ENCODE measurements around the gene PDS5A.
A peak's percentile ranks its signal among the peaks of the same experiment; 100 is the strongest.
"Not testable (repeated sequence)": the region's sequence is repeated elsewhere in the genome, so short reads cannot be mapped to it uniquely, and the experiment has no call there.

Gene PDS5A

GRCh38 chr4:39998659-39999345, 21.1 kb upstream of the PDS5A start:
- Histone ChIP-seq H3K27ac (ENCODE audit: low read depth, low read length) (no peak overlapping the region), H2BK12ac (ENCODE audit: low read length) (no peak overlapping the region), H3K4me2 (ENCODE audit: low read length) (no peak overlapping the region), H3K4me3 (ENCODE audit: low read depth, low read length) (no peak overlapping the region), H3K79me1 (ENCODE audit: low read length) (no peaks in the 10 kb centered on the region), H2BK120ac (ENCODE audit: insufficient read depth, low read length, poor library complexity) (no peak overlapping the region), H3K18ac (ENCODE audit: low read length) (no peak overlapping the region), H3K79me2 (ENCODE audit: control insufficient read depth, insufficient read depth, low read length, poor library complexity) (no peaks in the 10 kb centered on the region), H3K9me3 (ENCODE audit: insufficient read depth, low read depth, low read length) (no peaks in the 10 kb centered on the region), H4K8ac (ENCODE audit: low read depth, low read length) (no peak overlapping the region), H3K4me1 (ENCODE audit: control insufficient read depth in 1 of 2, insufficient read depth in 2 of 2, low read length in 2 of 2) (no peaks in the 10 kb centered on the region), H3K4ac (ENCODE audit: low read depth, low read length) (no peak overlapping the region), H2BK5ac (ENCODE audit: low read depth, low read length, poor library complexity) (no peak overlapping the region), H3K27me3 (ENCODE audit: insufficient read depth, low read length) (no peaks in the 10 kb centered on the region), H3K36me3 (ENCODE audit: control insufficient read depth in 1 of 2, insufficient read depth in 2 of 2, low read length in 2 of 2) (no peaks in the 10 kb centered on the region), H4K91ac (ENCODE audit: low read depth, low read length) (no peak overlapping the region), H4K12ac (ENCODE audit: low read depth, low read length) (no peak overlapping the region), H2AFZ (ENCODE audit: insufficient read depth, low read length, poor library complexity) (no peak overlapping the region), H2AK5ac (ENCODE audit: low read length) (no peak overlapping the region), H3K23ac (ENCODE audit: low read length) (no peak overlapping the region), H3K9ac (ENCODE audit: low read length) (no peak overlapping the region), H3K14ac (ENCODE audit: low read length) (no peak overlapping the region)
- WGBS (ENCODE audit: extremely low coverage, insufficient coverage, insufficient read length): no CpG with 5 or more reads among the region's 8 CpGs
- DNase-seq: peak in 1 of 2 donors; percentile 53

DNA sequence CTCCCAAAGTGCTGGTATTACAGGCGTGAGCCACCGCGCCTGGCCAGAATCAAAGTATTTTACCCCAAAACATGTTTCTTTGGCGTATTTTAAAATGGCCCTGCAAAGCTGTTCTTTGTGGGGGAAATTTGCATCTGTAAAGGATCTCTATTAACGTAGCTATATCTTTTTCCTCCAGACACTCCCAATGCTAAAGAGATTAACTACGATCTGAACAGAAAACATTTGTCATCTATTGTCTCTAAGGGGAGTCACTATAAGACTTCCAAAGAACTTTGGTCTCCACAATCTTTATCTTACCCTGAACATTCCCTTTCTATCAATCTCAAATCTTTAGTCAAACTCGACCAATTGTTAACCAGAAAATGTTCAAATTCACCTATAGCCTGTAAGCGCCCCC, 19.1 kb upstream of the PDS5A start:
- Histone ChIP-seq H3K27ac (ENCODE audit: low read depth, low read length) (no peak overlapping the region), H3K79me1 (ENCODE audit: low read length) (no peaks in the 10 kb centered on the region), H2AFZ (ENCODE audit: insufficient read depth, low read length, poor library complexity) (no peak overlapping the region), H2AK5ac (ENCODE audit: low read length) (no peak overlapping the region), H3K23ac (ENCODE audit: low read length) (no peak overlapping the region), H3K4me2 (ENCODE audit: low read length) (no peak overlapping the region), H3K36me3 (ENCODE audit: control insufficient read depth in 1 of 2, insufficient read depth in 2 of 2, low read length in 2 of 2) (no peaks in the 10 kb centered on the region), H3K4me3 (ENCODE audit: low read depth, low read length) (no peak overlapping the region), H3K27me3 (ENCODE audit: insufficient read depth, low read length) (no peaks in the 10 kb centered on the region), H2BK12ac (ENCODE audit: low read length) (no peak overlapping the region), H3K9ac (ENCODE audit: low read length) (no peak overlapping the region), H4K91ac (ENCODE audit: low read depth, low read length) (no peak overlapping the region), H3K4me1 (ENCODE audit: control insufficient read depth in 1 of 2, insufficient read depth in 2 of 2, low read length in 2 of 2) (no peaks in the 10 kb centered on the region), H3K18ac (ENCODE audit: low read length) (no peak overlapping the region), H2BK5ac (ENCODE audit: low read depth, low read length, poor library complexity) (no peak overlapping the region), H4K12ac (ENCODE audit: low read depth, low read length) (no peak overlapping the region), H3K4ac (ENCODE audit: low read depth, low read length) (no peak overlapping the region), H4K8ac (ENCODE audit: low read depth, low read length) (no peak overlapping the region), H3K9me3 (ENCODE audit: insufficient read depth, low read depth, low read length) (no peaks in the 10 kb centered on the region), H3K14ac (ENCODE audit: low read length) (no peak overlapping the region), H3K79me2 (ENCODE audit: control insufficient read depth, insufficient read depth, low read length, poor library complexity) (no peaks in the 10 kb centered on the region), H2BK120ac (ENCODE audit: insufficient read depth, low read length, poor library complexity) (no peak overlapping the region)
- DNase-seq: no peak
- WGBS (ENCODE audit: extremely low coverage, insufficient coverage, insufficient read length): no CpG with 5 or more reads among the region's 8 CpGs

DNA sequence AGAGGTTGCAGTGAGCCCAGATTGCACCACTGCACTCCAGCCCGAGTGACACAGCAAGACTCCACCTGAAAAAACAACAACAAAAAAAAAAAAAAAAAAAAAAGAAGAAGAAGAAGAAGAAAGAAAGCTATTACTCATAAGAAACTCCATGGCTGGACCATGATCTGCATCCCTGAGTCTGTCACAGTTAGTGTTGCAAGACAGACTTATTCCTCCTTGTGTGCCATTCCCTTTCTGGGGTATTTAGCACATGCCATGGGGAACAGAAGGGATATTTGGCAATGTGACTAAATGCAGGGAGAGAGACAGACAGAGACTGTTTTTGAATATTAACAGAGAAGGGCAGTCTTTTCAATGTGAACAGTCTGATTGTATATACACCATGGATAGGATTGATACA, 16.7 kb upstream of the PDS5A start:
- H3K23ac ChIP-seq (ENCODE audit: low read length): no peak overlapping the region
- no peak overlapping the region for H2AK5ac ChIP-seq (ENCODE audit: low read length)
- no peaks in the 10 kb centered on the region for H3K9me3 ChIP-seq (ENCODE audit: insufficient read depth, low read depth, low read length)
- H3K27ac ChIP-seq (ENCODE audit: low read depth, low read length): no peak overlapping the region
- H3K4ac ChIP-seq (ENCODE audit: low read depth, low read length): no peak overlapping the region
- H3K4me2 ChIP-seq (ENCODE audit: low read length): no peak overlapping the region
- DNase-seq: no peak
- H2BK5ac ChIP-seq (ENCODE audit: low read depth, low read length, poor library complexity): no peak overlapping the region
- no peak overlapping the region for H2BK12ac ChIP-seq (ENCODE audit: low read length)
- no peak overlapping the region for H4K8ac ChIP-seq (ENCODE audit: low read depth, low read length)
- WGBS (ENCODE audit: extremely low coverage, insufficient coverage, insufficient read length): no CpG with 5 or more reads among the region's 1 CpG
- no peaks in the 10 kb centered on the region for H3K79me2 ChIP-seq (ENCODE audit: control insufficient read depth, insufficient read depth, low read length, poor library complexity)
- H3K36me3 ChIP-seq (ENCODE audit: control insufficient read depth in 1 of 2, insufficient read depth in 2 of 2, low read length in 2 of 2): no peaks in the 10 kb centered on the region
- H3K18ac ChIP-seq (ENCODE audit: low read length): no peak overlapping the region
- H3K14ac ChIP-seq (ENCODE audit: low read length): no peak overlapping the region
- H3K9ac ChIP-seq (ENCODE audit: low read length): no peak overlapping the region
- no peak overlapping the region for H2AFZ ChIP-seq (ENCODE audit: insufficient read depth, low read length, poor library complexity)
- no peaks in the 10 kb centered on the region for H3K79me1 ChIP-seq (ENCODE audit: low read length)
- H3K4me3 ChIP-seq (ENCODE audit: low read depth, low read length): no peak overlapping the region
- H4K91ac ChIP-seq (ENCODE audit: low read depth, low read length): no peak overlapping the region
- H2BK120ac ChIP-seq (ENCODE audit: insufficient read depth, low read length, poor library complexity): no peak overlapping the region
- no peak overlapping the region for H4K12ac ChIP-seq (ENCODE audit: low read depth, low read length)
- no peaks in the 10 kb centered on the region for H3K27me3 ChIP-seq (ENCODE audit: insufficient read depth, low read length)
- H3K4me1 ChIP-seq (ENCODE audit: control insufficient read depth in 1 of 2, insufficient read depth in 2 of 2, low read length in 2 of 2): no peaks in the 10 kb centered on the region

GRCh38 chr4:39989381-39989780, 11.7 kb upstream of the PDS5A start:
- no CpG with 5 or more reads among the region's 4 CpGs for WGBS (ENCODE audit: extremely low coverage, insufficient coverage, insufficient read length)
- H3K79me2 ChIP-seq (ENCODE audit: control insufficient read depth, insufficient read depth, low read length, poor library complexity); H3K9ac ChIP-seq (ENCODE audit: low read length); H3K4ac ChIP-seq (ENCODE audit: low read depth, low read length); H3K9me3 ChIP-seq (ENCODE audit: insufficient read depth, low read depth, low read length); H3K18ac ChIP-seq (ENCODE audit: low read length); H3K27ac ChIP-seq (ENCODE audit: low read depth, low read length); H3K36me3 ChIP-seq (ENCODE audit: control insufficient read depth in 1 of 2, insufficient read depth in 2 of 2, low read length in 2 of 2); H2BK12ac ChIP-seq (ENCODE audit: low read length); H2BK5ac ChIP-seq (ENCODE audit: low read depth, low read length, poor library complexity); H4K8ac ChIP-seq (ENCODE audit: low read depth, low read length); H3K79me1 ChIP-seq (ENCODE audit: low read length); H3K14ac ChIP-seq (ENCODE audit: low read length); H2AFZ ChIP-seq (ENCODE audit: insufficient read depth, low read length, poor library complexity); H4K12ac ChIP-seq (ENCODE audit: low read depth, low read length); H3K27me3 ChIP-seq (ENCODE audit: insufficient read depth, low read length); H3K4me3 ChIP-seq (ENCODE audit: low read depth, low read length); H2AK5ac ChIP-seq (ENCODE audit: low read length); H3K4me1 ChIP-seq (ENCODE audit: control insufficient read depth in 1 of 2, insufficient read depth in 2 of 2, low read length in 2 of 2); H4K91ac ChIP-seq (ENCODE audit: low read depth, low read length); H3K4me2 ChIP-seq (ENCODE audit: low read length); H2BK120ac ChIP-seq (ENCODE audit: insufficient read depth, low read length, poor library complexity); H3K23ac ChIP-seq (ENCODE audit: low read length): not testable (repeated sequence)
- DNase-seq: peak; percentile 42 to 90
